GM12801 (cell line): ENCODE results near the gene RPN2.

Experiments
- TF ChIP-seq, protein P1 (sequence below): IDR thresholded peaks from one replicate; pipeline ENCODE4 v1.5.1; 2011; ENCODE audit warnings: control low read depth; ENCODE audit not compliant: insufficient read length; ENCODE audit errors: extremely low read depth

Gene RPN2

DNA sequence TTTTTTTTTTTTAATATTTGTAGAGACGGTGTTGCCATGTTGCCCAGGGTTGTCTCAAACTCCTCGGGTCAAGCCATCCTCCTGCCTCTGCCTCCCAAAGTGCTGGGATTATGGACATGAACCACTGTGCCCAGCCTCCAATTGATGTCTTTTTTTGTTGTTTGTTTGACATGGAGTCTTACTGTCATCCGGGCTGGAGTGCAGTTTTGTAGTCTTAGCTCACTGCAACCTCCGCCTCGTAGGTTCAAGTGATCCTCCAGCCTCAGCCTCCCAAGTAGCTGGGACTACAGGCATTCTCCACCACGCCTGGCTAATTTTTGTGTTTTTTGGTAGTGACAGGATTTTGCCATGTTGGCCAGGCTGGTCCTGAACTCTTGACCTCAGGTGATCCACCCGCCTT is 9.7 kb downstream of the RPN2 start:
- TF ChIP-seq, protein P1, sequence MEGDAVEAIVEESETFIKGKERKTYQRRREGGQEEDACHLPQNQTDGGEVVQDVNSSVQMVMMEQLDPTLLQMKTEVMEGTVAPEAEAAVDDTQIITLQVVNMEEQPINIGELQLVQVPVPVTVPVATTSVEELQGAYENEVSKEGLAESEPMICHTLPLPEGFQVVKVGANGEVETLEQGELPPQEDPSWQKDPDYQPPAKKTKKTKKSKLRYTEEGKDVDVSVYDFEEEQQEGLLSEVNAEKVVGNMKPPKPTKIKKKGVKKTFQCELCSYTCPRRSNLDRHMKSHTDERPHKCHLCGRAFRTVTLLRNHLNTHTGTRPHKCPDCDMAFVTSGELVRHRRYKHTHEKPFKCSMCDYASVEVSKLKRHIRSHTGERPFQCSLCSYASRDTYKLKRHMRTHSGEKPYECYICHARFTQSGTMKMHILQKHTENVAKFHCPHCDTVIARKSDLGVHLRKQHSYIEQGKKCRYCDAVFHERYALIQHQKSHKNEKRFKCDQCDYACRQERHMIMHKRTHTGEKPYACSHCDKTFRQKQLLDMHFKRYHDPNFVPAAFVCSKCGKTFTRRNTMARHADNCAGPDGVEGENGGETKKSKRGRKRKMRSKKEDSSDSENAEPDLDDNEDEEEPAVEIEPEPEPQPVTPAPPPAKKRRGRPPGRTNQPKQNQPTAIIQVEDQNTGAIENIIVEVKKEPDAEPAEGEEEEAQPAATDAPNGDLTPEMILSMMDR = no peak

DNA sequence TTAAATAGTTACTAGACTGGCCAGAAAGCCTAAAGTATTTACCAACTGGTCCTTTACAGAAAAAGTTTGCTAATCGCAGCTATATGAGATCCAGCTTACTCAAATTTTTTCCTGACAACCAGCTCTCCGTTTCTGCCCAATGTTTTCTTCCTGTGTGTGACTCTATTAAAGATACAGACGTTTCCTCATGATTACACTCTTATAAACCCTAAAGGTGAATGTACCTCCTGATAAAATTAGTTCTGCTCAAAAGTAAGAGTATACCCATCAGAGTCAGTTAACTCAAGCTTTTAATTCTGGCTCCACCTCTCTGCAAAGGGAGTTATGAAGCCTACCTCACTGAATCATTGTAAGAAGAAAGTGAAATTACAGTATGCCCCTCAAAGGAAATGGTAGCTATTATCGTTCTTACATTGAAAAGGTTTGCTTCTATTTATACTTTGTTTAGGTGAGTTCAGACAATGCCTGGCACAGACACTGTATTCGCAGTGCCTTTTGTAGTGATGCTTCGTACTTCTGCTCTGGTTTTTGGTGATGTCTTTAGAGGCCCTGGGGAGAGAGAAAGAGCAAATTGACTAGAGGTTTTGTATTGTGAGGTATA is 10.4 kb downstream of the RPN2 start:
- TF ChIP-seq, protein P1 = no peak

DNA sequence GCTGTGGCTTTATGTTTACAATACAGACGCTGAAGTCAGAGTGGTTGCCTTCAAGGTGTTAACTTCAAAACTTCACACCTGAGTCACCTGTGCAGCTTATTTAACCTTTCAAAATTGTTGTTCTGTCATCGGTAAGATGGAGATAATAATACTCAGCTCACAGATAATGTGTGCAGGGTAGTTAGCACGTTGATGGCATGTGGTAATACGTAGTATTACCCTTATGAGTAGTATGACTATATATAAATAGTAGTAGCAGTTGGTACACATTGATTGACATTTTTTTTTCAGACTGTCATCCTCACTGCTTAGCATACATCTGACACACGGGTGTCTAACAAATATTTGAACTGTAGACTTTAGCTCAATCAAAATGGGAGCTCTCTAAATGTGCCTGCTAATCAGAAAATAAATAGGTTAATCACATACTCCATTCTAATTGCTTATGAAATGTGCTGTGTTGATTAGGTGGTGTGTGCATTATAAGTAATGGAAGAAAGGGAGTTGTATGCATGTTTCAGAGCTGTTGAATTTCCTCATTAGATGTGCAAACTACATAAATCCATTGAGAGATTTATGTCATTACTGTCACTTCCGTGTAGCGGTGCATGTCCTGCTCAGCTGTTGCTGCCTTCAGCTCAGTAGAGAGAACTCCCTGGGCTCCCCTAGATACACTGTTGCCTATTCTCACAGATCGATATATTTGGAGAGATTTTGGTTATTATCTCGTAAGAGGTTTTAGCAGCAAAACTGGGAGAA is 11.4 kb downstream of the RPN2 start:
- TF ChIP-seq, protein P1 = no peak

DNA sequence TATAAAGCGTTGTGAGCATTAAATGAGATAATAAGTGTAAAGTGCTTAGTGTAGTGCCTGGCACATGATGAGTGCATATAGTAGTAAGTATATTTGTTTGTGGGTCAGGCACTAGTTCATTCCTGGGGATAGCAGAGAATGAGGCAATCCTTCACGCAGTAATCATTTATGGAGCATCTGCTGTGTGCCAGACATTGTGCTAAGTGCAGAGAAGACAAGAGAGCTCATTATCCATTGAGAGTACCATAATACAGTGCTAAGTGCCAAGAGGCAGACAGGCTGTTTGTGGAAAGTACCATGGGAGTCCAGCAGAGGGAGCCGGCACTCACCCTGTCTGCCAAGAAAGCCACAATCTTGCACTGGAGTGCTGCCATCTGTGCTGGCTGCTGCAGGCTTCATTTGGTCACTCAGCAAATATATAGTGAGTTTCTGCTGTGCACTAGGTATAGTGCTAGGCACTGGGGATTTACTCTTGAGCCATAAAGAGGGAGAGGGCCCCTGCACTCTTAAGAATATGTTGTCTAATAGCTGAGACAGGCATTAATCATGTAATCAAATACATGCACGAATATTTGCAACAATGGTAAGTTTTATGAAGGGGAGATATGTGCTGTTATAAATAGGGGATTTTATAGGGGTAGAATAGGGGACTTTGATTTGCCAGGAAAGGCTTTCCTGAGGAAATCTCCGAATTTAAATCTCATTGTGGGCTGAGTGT is 13.2 kb downstream of the RPN2 start:
- TF ChIP-seq, protein P1 = no peak

DNA sequence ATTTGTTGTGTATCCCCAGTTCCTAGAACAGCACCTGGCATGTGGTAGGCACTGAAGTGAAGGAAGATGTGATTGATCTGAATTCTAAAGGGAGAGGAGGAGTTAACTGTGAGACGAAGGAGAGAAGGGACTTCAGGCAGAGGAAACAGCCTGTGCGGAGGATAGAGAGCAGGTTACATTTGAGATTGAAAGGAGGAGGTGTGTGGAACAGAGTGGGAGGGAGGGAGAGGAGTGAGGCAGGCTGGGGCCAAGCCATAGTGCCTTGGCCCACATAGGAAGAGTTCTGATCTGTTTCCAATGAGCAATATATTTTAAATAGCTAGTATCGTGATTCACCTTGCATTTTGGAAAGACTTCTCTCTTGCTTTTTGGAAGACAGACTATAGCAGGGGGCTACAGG is 14.1 kb downstream of the RPN2 start:
- TF ChIP-seq, protein P1 = no peak

DNA sequence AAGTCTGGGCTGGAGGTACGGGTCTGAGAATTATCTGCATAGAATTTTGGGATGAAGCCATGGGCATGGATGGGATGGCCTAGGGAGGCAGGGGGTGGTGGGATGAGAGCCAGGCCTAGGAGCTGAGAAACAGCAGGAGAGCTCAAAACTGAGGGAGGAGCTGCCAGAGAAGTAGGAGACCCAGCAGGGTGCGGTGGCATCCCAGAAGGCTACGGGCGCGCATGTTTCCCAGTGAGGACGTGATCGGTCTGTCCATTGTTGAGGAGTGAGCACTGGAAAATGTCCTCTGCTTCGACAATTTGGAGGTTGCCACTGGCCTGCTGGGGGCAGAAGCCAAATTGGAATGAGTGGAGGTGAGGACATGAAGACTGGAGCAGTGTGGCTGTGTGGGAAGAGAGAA is 14.7 kb downstream of the RPN2 start:
- TF ChIP-seq, protein P1 = no peak

DNA sequence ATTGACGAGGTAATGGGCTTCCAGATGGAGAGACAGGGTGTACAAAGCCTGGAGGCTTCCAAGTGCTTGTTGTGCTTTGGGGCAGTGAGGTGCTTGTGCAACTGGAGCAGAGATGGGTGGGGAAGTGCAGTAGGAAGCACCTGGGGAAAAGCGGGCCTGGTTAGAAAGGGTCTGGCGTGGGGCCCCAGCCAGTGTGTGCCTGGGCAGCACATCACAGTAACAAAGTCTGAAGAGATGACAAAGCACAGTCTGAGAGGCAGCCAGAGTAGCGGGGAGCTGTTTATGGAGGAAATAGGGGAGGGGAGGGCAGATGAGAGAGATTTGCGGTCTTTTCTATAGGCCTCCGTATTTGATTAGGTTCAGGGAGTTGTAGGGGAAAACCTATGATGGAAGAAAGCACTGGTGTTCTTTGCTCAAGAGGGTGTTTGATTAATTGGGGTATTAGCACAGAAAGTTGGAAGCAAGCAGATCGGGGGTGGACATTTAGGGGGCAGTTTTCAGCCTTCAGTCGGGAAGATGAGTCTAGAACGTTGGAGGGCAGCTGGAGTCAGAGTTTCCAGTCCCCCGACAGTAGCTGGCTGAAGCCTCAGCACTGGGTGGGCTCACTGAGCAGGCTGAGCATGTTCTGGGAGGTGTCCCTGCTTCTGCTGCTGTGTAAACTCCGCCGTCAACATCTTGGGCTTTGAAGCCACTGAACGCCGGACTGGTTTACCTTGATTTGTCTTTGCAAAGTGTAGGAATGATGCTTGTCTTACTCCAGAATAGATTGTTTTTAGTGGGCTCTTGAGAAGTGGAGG is 15.7 kb downstream of the RPN2 start:
- TF ChIP-seq, protein P1 = no peak
